Body of pancreas (tissue), 4 donors: ENCODE measurements around the gene CLEC10A. TPM values are rescaled to one million over a fixed set of nuclear protein-coding genes. Genes with fewer than 3 reads are reported as not detected.
"Not testable (repeated sequence)": the region's sequence is repeated elsewhere in the genome, so short reads cannot be mapped to it uniquely, and the experiment has no call there.

Experiments used
- ATAC-seq: fragments of 150-250 bp; one replicate; pipeline ENCODE4 v1.9.1; 2016
- DNase-seq, 4 donors: peaks; one replicate each; pipeline ENCODE4 v3.0.0-alpha.2; 2019
- H3K27ac ChIP-seq, 4 donors: fragments of 200-600 bp; sonication (generic); 1 replicate in 3 of 4; 2 replicates in 1 of 4; pipeline versions ENCODE4 v1.5.1 to v1.6.1; 2016 to 2019; ENCODE audit warnings: mild to moderate bottlenecking in 1 of 4, mixed read lengths in 1 of 4, moderate library complexity in 1 of 4
- H3K27me3 ChIP-seq, 2 donors: fragments of 200-600 bp; sonication (generic); one replicate each; pipeline ENCODE4 v1.6.0; 2016; ENCODE audit warnings: mild to moderate bottlenecking in 1 of 2
- H3K36me3 ChIP-seq, 2 donors: fragments of 200-600 bp; sonication (generic); replicated peaks in 1 of 2; 2 replicates each; pipeline ENCODE4 v1.5.1; 2016; ENCODE audit warnings: low read depth in 2 of 2; ENCODE audit not compliant: insufficient read depth in 1 of 2
- H3K4me1 ChIP-seq: fragments of 200-600 bp; sonication (generic); one replicate; pipeline ENCODE4 v1.6.0; 2016
- H3K4me3 ChIP-seq, 2 donors: fragments of 200-600 bp; sonication (generic); 1 replicate in 1 of 2; 2 replicates in 1 of 2; pipeline ENCODE4 v1.5.1; 2016 to 2019
- H3K9me3 ChIP-seq, 3 donors: fragments of 200-600 bp; sonication (generic); 1 replicate in 2 of 3; 2 replicates in 1 of 3; pipeline ENCODE4 v1.5.1; 2016
- CTCF ChIP-seq, 7 experiments: fragments of 450-650 bp in 4 of 7; fragments of 200-600 bp in 3 of 7; sonication (generic) in 3 of 7; IDR thresholded peaks; one replicate each; pipeline ENCODE4 v1.5.1; 2016 to 2019; ENCODE audit warnings: antibody characterized with exemption in 7 of 7
- POLR2A ChIP-seq, 3 donors: fragments of 450-650 bp; IDR thresholded peaks; one replicate each; pipeline ENCODE4 v1.6.1; 2016; ENCODE audit warnings: antibody characterized with exemption in 3 of 3, mild to moderate bottlenecking in 2 of 3
- WGBS, 2 donors: methylation state at CpG; one replicate each; pipeline ENCODE4 v1.1.5; 2017; 5-methylcytosine and 5-hydroxymethylcytosine counted together
- intact Hi-C: fragments of 100-400 bp; cut with DNase I; formaldehyde crosslinking; loops from one replicate; pipeline ENCODE4 v1.15.1; 2023
- total RNA-seq, 2 donors: library from RNA; depleted of rRNA; stranded (reverse); fragments of >200 nt; gene quantifications; one replicate each; pipeline ENCODE4 v1.1.0, GENCODE V29; 2016

The CLEC10A gene, protein sequence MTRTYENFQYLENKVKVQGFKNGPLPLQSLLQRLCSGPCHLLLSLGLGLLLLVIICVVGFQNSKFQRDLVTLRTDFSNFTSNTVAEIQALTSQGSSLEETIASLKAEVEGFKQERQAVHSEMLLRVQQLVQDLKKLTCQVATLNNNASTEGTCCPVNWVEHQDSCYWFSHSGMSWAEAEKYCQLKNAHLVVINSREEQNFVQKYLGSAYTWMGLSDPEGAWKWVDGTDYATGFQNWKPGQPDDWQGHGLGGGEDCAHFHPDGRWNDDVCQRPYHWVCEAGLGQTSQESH
- total RNA-seq, result 1 to 10 TPM in 1 of 2 donors, under 1 TPM in 1; 0.33 to 1.0 TPM

DNA sequence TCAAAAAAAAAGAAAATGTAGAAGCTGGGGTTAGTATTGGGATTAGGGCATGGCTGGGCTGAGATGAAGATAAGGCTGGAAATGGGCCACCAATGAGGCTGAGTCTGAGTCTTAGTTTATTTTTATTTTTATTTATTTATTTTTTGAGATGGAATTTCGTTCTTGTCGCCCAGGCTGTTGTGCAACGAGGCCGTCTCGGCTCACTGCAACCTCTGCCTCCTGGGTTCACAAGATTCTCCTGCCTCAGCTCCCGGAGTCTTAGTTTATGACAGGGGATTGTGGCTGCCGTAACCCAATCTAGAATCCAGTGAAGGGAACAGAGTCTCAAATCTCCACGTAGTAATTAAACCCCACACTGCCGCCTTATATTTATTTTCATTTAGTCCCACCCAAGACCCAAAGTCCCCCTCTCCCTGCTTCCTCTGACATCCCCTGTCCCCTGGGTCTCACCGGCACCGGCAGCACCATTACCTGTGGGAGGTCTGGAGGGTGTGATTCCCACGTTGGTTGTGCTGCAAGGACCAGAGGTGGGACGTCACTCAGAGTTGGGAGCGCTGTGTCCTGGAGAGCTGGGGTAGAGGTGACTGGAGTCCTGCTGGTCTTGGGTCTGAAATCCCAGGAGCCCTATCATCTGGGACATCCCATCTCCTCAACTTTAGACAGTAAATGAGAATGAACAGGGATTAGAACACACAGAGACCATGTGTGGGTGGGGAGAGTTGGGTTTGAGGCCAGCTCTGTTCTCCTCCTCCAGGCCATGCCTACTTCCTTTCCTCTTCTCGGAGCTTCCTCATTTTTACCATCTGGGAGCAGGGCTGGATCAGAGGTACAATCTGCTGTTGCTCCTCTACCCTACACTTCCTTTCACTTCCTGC is at the start of gene CLEC10A:
CLEC10A (minus strand) TSS at position 671 of the 875 bp plus-strand sequence. CDS start 1,439 bp downstream, outside the sequence.
- 61 to 80% methylated on average over 15 of the region's 15 CpGs for WGBS, 2 donors
- intact Hi-C loops, result no loop called here
- H3K36me3 ChIP-seq, result no peaks in the 10 kb centered on the region
- no peak for TF ChIP-seq POLR2A (IDR thresholded peaks at IDR 0.05)
- no peaks in the 10 kb centered on the region for H3K9me3 ChIP-seq
- H3K4me1 ChIP-seq, result no peaks in the 10 kb centered on the region
- no peak within 1 kb of the TSS for H3K4me3 ChIP-seq
- DNase-seq (no peak), ATAC-seq (no peak)
- H3K27ac ChIP-seq, result no peak within 1 kb of the TSS
- no peaks in the 10 kb centered on the region for H3K27me3 ChIP-seq

DNA sequence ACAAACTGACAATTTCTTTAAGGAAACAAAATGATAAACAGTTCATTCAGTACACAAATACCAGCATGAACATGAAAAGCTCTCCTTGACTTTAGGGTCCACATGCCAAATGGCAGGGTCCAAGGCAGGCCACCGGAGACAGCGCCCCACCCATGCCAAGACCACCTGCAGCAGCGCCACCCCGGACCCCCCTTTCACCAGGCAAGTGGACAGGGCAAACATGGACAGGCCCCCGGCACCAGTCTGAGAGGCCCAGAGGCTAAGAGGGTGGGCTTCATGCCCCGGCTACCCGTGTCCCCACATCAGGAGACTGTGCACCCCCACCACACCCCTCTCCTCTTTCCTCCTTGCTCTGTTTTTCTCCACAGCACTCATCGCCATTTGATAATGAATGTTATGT is 49.3 kb upstream of the CLEC10A start:
- Histone ChIP-seq H3K9me3 (no peaks in the 10 kb centered on the region), H3K4me1 (no peaks in the 10 kb centered on the region), H3K27me3 (no peaks in the 10 kb centered on the region), H3K36me3 (no peaks in the 10 kb centered on the region), H3K27ac (no peak overlapping the region), H3K4me3 (no peak overlapping the region)
- ATAC-seq (no peak), DNase-seq (no peak)
- intact Hi-C loops, result no loop called here
- TF ChIP-seq POLR2A (IDR thresholded peaks at IDR 0.05), result no peak
- no peak for TF ChIP-seq CTCF (IDR thresholded peaks at IDR 0.05)
- 65 to 72% methylated on average over 8 of the region's 8 CpGs for WGBS, 2 donors

DNA sequence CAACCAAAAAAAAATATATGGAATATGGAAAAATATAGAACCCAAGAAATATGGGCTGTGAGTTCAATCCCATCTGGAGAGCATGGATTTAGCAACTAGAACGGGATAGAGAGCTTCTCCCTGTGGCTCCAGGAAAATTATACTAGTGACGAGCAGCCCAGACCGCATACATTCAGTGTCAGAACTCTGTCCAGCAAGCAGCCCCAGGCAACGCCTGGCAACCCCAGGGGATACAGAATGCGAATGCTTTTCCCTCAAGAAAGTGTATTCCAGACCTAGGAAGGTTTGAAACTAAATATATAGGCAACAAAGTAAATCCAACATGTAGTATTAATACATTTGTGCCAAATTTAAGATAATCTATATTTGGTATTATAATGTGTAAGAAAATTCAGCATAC is 48.1 kb upstream of the CLEC10A start:
- no peak for DNase-seq
- H3K27me3 ChIP-seq, result no peaks in the 10 kb centered on the region

GRCh38 chr17:7127501-7127900 is 47.5 kb upstream of the CLEC10A start:
- DNase-seq, H3K27ac ChIP-seq, H3K9me3 ChIP-seq, intact Hi-C loops, H3K27me3 ChIP-seq, ATAC-seq, H3K36me3 ChIP-seq, H3K4me1 ChIP-seq, H3K4me3 ChIP-seq: not testable (repeated sequence)
- 88 to 100% methylated on average over 2 to 5 of the region's 5 CpGs for WGBS, 2 donors

More for the DNA sequence above, 48.1 kb upstream of the CLEC10A start:
- H3K36me3 ChIP-seq, result no peaks in the 10 kb centered on the region
- ATAC-seq, result no peak
- WGBS, 2 donors, result 48 to 63% methylated on average over 5 of the region's 5 CpGs
- no peak overlapping the region for H3K27ac ChIP-seq
- no peaks in the 10 kb centered on the region for H3K9me3 ChIP-seq
- intact Hi-C loops, result no loop called here
- TF ChIP-seq POLR2A (IDR thresholded peaks at IDR 0.05), result no peak
- TF ChIP-seq CTCF (IDR thresholded peaks at IDR 0.05), result no peak
- no peak overlapping the region for H3K4me3 ChIP-seq
- no peaks in the 10 kb centered on the region for H3K4me1 ChIP-seq

- WGBS, 2 donors, result 80 to 84% methylated on average over 9 to 12 of the region's 12 CpGs
Measured at GRCh38 chr17:7126386-7126785, 46.3 kb upstream of the CLEC10A start.

DNA sequence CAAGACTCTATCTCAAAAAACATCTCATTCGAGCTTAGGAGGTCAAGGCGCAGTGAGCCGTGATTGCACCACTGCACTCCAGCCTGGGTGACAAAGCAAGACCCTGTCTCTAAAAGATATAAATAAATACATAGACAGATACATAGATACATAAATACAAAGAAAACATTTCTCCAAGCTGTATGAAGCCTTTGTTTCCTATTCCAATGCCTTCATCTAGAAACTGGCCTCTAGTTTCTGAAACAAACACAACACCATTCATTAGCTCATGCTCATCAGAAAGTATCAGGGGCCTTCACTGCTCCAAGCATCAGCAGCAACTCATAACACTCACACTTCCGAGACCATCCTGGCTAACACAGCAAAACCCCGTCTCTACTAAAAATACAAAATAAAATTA is 44.9 kb upstream of the CLEC10A start:
- H3K9me3 ChIP-seq, result no peaks in the 10 kb centered on the region
- TF ChIP-seq CTCF (IDR thresholded peaks at IDR 0.05) (no peak), POLR2A (IDR thresholded peaks at IDR 0.05) (no peak)
- DNase-seq (no peak), ATAC-seq (no peak)
- peaks cover 0 to 4% of the 10 kb centered on the region in 2 donors for H3K27me3 ChIP-seq
- 78 to 84% methylated on average over 5 of the region's 5 CpGs for WGBS, 2 donors
- H3K27ac ChIP-seq, result no peak overlapping the region
- no peak overlapping the region for H3K4me3 ChIP-seq
- no peaks in the 10 kb centered on the region for H3K4me1 ChIP-seq
- H3K36me3 ChIP-seq, result no peaks in the 10 kb centered on the region
- intact Hi-C loops, result no loop called here

More at GRCh38 chr17:7126386-7126785, 46.3 kb upstream of the CLEC10A start:
- H3K27ac ChIP-seq, H3K9me3 ChIP-seq, H3K4me3 ChIP-seq, H3K27me3 ChIP-seq, H3K4me1 ChIP-seq, H3K36me3 ChIP-seq, intact Hi-C loops, DNase-seq, ATAC-seq: not testable (repeated sequence)
